Activated CD4-positive, alpha-beta memory T cell treated with anti-CD3 and anti-CD28 coated beads, Interleukin-2, amount 10 ng/mL, durations not matched to agents 7 days and 5 days (primary cell): ENCODE data around the gene DIS3L2. TPM values are rescaled to one million over a fixed set of nuclear protein-coding genes. Genes with fewer than 3 reads are reported as not detected.
A peak's percentile ranks its signal among the peaks of the same experiment; 100 is the strongest.
"Not testable (repeated sequence)": the region's sequence is repeated elsewhere in the genome, so short reads cannot be mapped to it uniquely, and the experiment has no call there.

Source experiments
- CTCF ChIA-PET: fragments of 350-600 bp; sonication (Branson Sonifier 250); formaldehyde crosslinking; loops from one replicate; lab custom pipeline; 2021; ENCODE audit warnings: antibody characterized with exemption, inconsistent platforms; lab: Charles Lee
- POLR2A ChIA-PET: fragments of 350-600 bp; sonication (Branson Sonifier 250); formaldehyde crosslinking; loops from one replicate; lab custom pipeline; 2021; ENCODE audit warnings: antibody characterized with exemption; lab: Charles Lee
- DNase-seq: peaks from one replicate; pipeline ENCODE4 v3.0.0-alpha.2; 2020
- H3K27ac Mint-ChIP-seq: one replicate; pipeline ENCODE4 v1.8.0; 2021; ENCODE audit warnings: mild to moderate bottlenecking, mixed read lengths
- H3K27me3 Mint-ChIP-seq: one replicate; pipeline ENCODE4 v1.8.0; 2021; ENCODE audit warnings: mixed read lengths
- H3K36me3 Mint-ChIP-seq: one replicate; pipeline ENCODE4 v1.8.0; 2021; ENCODE audit warnings: low read depth, mixed read lengths
- H3K4me1 Mint-ChIP-seq: one replicate; pipeline ENCODE4 v1.8.0; 2021; ENCODE audit warnings: mixed read lengths
- H3K4me3 Mint-ChIP-seq: one replicate; pipeline ENCODE4 v1.8.0; 2021; ENCODE audit warnings: mild to moderate bottlenecking, mixed read lengths
- H3K9me3 Mint-ChIP-seq: one replicate; pipeline ENCODE4 v1.8.0; 2021; ENCODE audit warnings: mixed read lengths
- total RNA-seq, 2 experiments: library from RNA; stranded (reverse); gene quantifications; one replicate each; pipeline ENCODE4 v1.2.3, GENCODE V29; 2021

DIS3L2 gene
- total RNA-seq, 2 experiments from 2014 or later, result 25.8 to 30.6 TPM

- CTCF ChIA-PET, result interaction anchor here (1.3 kb wide), 1 partner anchor 27 kb away, joined by 4 read pairs; no protein-coding TSS in a partner anchor
- Mint-ChIP-seq H3K27me3 (peaks cover 3% of the 10 kb centered on the region), H3K9me3 (no peaks in the 10 kb centered on the region), H3K4me3 (no peak overlapping the region), H3K36me3 (no peaks in the 10 kb centered on the region), H3K4me1 (peaks cover 12% of the 10 kb centered on the region), H3K27ac (no peak overlapping the region)
- no peak for DNase-seq
- POLR2A ChIA-PET, result no interaction called here
These were observed 400.8 kb downstream of the DIS3L2 start for GRCh38 chr2:232362174-232362900.

- not testable (repeated sequence) for H3K27me3 Mint-ChIP-seq, DNase-seq, H3K36me3 Mint-ChIP-seq, H3K9me3 Mint-ChIP-seq
- peak overlapping the region; percentile 75 for H3K4me3 Mint-ChIP-seq
- peaks cover 12% of the 10 kb centered on the region for H3K4me1 Mint-ChIP-seq
- CTCF ChIA-PET, result interaction anchor here (0.7 to 1.4 kb wide), 3 partner anchors 12 to 993 kb away, joined by 3 to 4 read pairs (median 4); no protein-coding TSS in a partner anchor
- POLR2A ChIA-PET, result interaction anchor here (0.7 to 0.9 kb wide), 2 partner anchors 19 to 72 kb away, joined by 3 read pairs; no protein-coding TSS in a partner anchor
- peak overlapping the region; percentile 70 for H3K27ac Mint-ChIP-seq
These were observed 401.7 kb downstream of the DIS3L2 start for GRCh38 chr2:232363064-232363783.

- DNase-seq, result peak; percentile 48
- no peaks in the 10 kb centered on the region for H3K36me3 Mint-ChIP-seq
- POLR2A ChIA-PET, result interaction anchor here (0.5 to 0.9 kb wide), 3 partner anchors 20 to 600 kb away, joined by 3 read pairs; no protein-coding TSS in a partner anchor
- H3K4me1 Mint-ChIP-seq, result peaks cover 12% of the 10 kb centered on the region
- CTCF ChIA-PET, result interaction anchor here (0.7 to 1.4 kb wide), 5 partner anchors 11 to 994 kb away, joined by 3 to 4 read pairs (median 3); partner anchors contain the start of gene NPPC
- H3K27ac Mint-ChIP-seq, result peak overlapping the region; percentile 70
- H3K4me3 Mint-ChIP-seq, result peak overlapping the region; percentile 75
- H3K27me3 Mint-ChIP-seq, result no peaks in the 10 kb centered on the region
- no peaks in the 10 kb centered on the region for H3K9me3 Mint-ChIP-seq
These were observed 402.5 kb downstream of the DIS3L2 start for GRCh38 chr2:232363784-232364615.

- H3K4me3 Mint-ChIP-seq, H3K36me3 Mint-ChIP-seq, H3K27me3 Mint-ChIP-seq, H3K27ac Mint-ChIP-seq, H3K9me3 Mint-ChIP-seq, DNase-seq: not testable (repeated sequence)
- peaks cover 12% of the 10 kb centered on the region for H3K4me1 Mint-ChIP-seq
- POLR2A ChIA-PET, result interaction anchor here (0.5 kb wide), 1 partner anchor 601 kb away, joined by 3 read pairs; no protein-coding TSS in a partner anchor
- CTCF ChIA-PET, result interaction anchor here (0.7 to 2.0 kb wide), 6 partner anchors 10 to 439 kb away, joined by 3 to 4 read pairs (median 4); partner anchors contain the start of gene NPPC
These were observed 403.5 kb downstream of the DIS3L2 start for GRCh38 chr2:232364806-232365594.

GRCh38 chr2:232365621-232366321 is 404.3 kb downstream of the DIS3L2 start:
- no peak overlapping the region for H3K27ac Mint-ChIP-seq
- H3K27me3 Mint-ChIP-seq, result no peaks in the 10 kb centered on the region

GRCh38 chr2:232366461-232366860 is 404.9 kb downstream of the DIS3L2 start:
- POLR2A ChIA-PET, H3K9me3 Mint-ChIP-seq, H3K27ac Mint-ChIP-seq, H3K4me3 Mint-ChIP-seq, H3K36me3 Mint-ChIP-seq, DNase-seq, H3K27me3 Mint-ChIP-seq: not testable (repeated sequence)
- CTCF ChIA-PET, result interaction anchor here (1.6 to 2.0 kb wide), 2 partner anchors 12 to 30 kb away, joined by 4 to 6 read pairs; no protein-coding TSS in a partner anchor
- H3K4me1 Mint-ChIP-seq, result peaks cover 12% of the 10 kb centered on the region

More at GRCh38 chr2:232365621-232366321, 404.3 kb downstream of the DIS3L2 start:
- Mint-ChIP-seq H3K4me1 (peaks cover 12% of the 10 kb centered on the region), H3K4me3 (no peak overlapping the region), H3K9me3 (no peaks in the 10 kb centered on the region), H3K36me3 (no peaks in the 10 kb centered on the region)
- POLR2A ChIA-PET, result no interaction called here
- DNase-seq, result peak; percentile 29
- CTCF ChIA-PET, result interaction anchor here (0.6 to 2.0 kb wide), 3 partner anchors 11 to 64 kb away, joined by 3 to 4 read pairs (median 4); no protein-coding TSS in a partner anchor

GRCh38 chr2:232367016-232367415 is 405.5 kb downstream of the DIS3L2 start:
- ChIA-PET CTCF (interaction anchor here (1.6 to 2.0 kb wide), 2 partner anchors 13 to 31 kb away, joined by 4 to 6 read pairs; no protein-coding TSS in a partner anchor), POLR2A (no interaction called here)
- Mint-ChIP-seq H3K27ac (no peak overlapping the region), H3K36me3 (no peaks in the 10 kb centered on the region), H3K4me3 (no peak overlapping the region), H3K4me1 (peaks cover 12% of the 10 kb centered on the region), H3K9me3 (no peaks in the 10 kb centered on the region), H3K27me3 (no peaks in the 10 kb centered on the region)
- DNase-seq, result no peak

GRCh38 chr2:232367591-232368233 is 406.2 kb downstream of the DIS3L2 start:
- H3K4me1 Mint-ChIP-seq, result peaks cover 12% of the 10 kb centered on the region
- CTCF ChIA-PET, result interaction anchor here (1.6 kb wide), 1 partner anchor 32 kb away, joined by 6 read pairs; no protein-coding TSS in a partner anchor
- H3K9me3 Mint-ChIP-seq, result no peaks in the 10 kb centered on the region
- DNase-seq, result no peak
- no peak overlapping the region for H3K4me3 Mint-ChIP-seq
- H3K36me3 Mint-ChIP-seq, result no peaks in the 10 kb centered on the region
- no peaks in the 10 kb centered on the region for H3K27me3 Mint-ChIP-seq
- POLR2A ChIA-PET, result no interaction called here
- no peak overlapping the region for H3K27ac Mint-ChIP-seq

GRCh38 chr2:232368311-232368731 is 406.8 kb downstream of the DIS3L2 start:
- no peaks in the 10 kb centered on the region for H3K36me3 Mint-ChIP-seq
- no peak overlapping the region for H3K4me3 Mint-ChIP-seq
- POLR2A ChIA-PET, result no interaction called here
- no peaks in the 10 kb centered on the region for H3K27me3 Mint-ChIP-seq
- CTCF ChIA-PET, result interaction anchor here (1.6 kb wide), 1 partner anchor 32 kb away, joined by 6 read pairs; no protein-coding TSS in a partner anchor
- H3K4me1 Mint-ChIP-seq, result peaks cover 11% of the 10 kb centered on the region
- no peaks in the 10 kb centered on the region for H3K9me3 Mint-ChIP-seq
- no peak overlapping the region for H3K27ac Mint-ChIP-seq
- DNase-seq, result no peak

- H3K4me3 Mint-ChIP-seq, result no peak overlapping the region
- DNase-seq, result no peak
- peaks cover 1% of the 10 kb centered on the region for H3K4me1 Mint-ChIP-seq
- no peak overlapping the region for H3K27ac Mint-ChIP-seq
- no peaks in the 10 kb centered on the region for H3K36me3 Mint-ChIP-seq
- CTCF ChIA-PET, result no interaction called here
- H3K27me3 Mint-ChIP-seq, result no peaks in the 10 kb centered on the region
- H3K9me3 Mint-ChIP-seq, result no peaks in the 10 kb centered on the region
- POLR2A ChIA-PET, result no interaction called here
These were observed 407.8 kb downstream of the DIS3L2 start for GRCh38 chr2:232369126-232369951.
